HG03354 (cell line): Measurements from ENCODE around the gene LRFN4.

Source experiments
- ATAC-seq: cut with Tn5 transposase; IDR thresholded peaks from one replicate; pipeline ENCODE4 v1.9.1; 2021; ENCODE audit warnings: mild to moderate bottlenecking; ENCODE audit not compliant: unreplicated experiment, poor library complexity, severe bottlenecking

LRFN4 gene

GRCh38 chr11:66867425-66868040 is 10.7 kb downstream of the LRFN4 start:
- ATAC-seq: no peak

- ATAC-seq: no peak
Observed at GRCh38 chr11:66868082-66868725, 11.3 kb downstream of the LRFN4 start.

GRCh38 chr11:66868726-66869566 is 12.1 kb downstream of the LRFN4 start:
- peak; percentile 85 for ATAC-seq

GRCh38 chr11:66869567-66869870 is 12.7 kb downstream of the LRFN4 start:
- no peak for ATAC-seq

GRCh38 chr11:66870131-66870530 is 13.3 kb downstream of the LRFN4 start:
- no peak for ATAC-seq

GRCh38 chr11:66870616-66871520 is 14.0 kb downstream of the LRFN4 start:
- no peak for ATAC-seq

- ATAC-seq: no peak
Observed at GRCh38 chr11:66871521-66871901, 14.6 kb downstream of the LRFN4 start.

GRCh38 chr11:66874232-66874631 is 17.4 kb downstream of the LRFN4 start:
- no peak for ATAC-seq

GRCh38 chr11:66875378-66875777 is 18.5 kb downstream of the LRFN4 start:
- ATAC-seq: no peak

- no peak for ATAC-seq
Observed at GRCh38 chr11:66877588-66878385, 20.9 kb downstream of the LRFN4 start.

- no peak for ATAC-seq
Observed at GRCh38 chr11:66878474-66878873, 21.6 kb downstream of the LRFN4 start.

GRCh38 chr11:66879000-66879399 is 22.1 kb downstream of the LRFN4 start:
- ATAC-seq: no peak

GRCh38 chr11:66879583-66879982 is 22.7 kb downstream of the LRFN4 start:
- no peak for ATAC-seq

GRCh38 chr11:66879999-66880398 is 23.1 kb downstream of the LRFN4 start:
- ATAC-seq: no peak

GRCh38 chr11:66880496-66881450 is 23.9 kb downstream of the LRFN4 start:
- ATAC-seq: no peak

- no peak for ATAC-seq
Observed at GRCh38 chr11:66881451-66881835, 24.6 kb downstream of the LRFN4 start.

- no peak for ATAC-seq
Observed at GRCh38 chr11:66881927-66882452, 25.1 kb downstream of the LRFN4 start.

GRCh38 chr11:66882561-66883015 is 25.7 kb downstream of the LRFN4 start:
- ATAC-seq: no peak
